Tibial artery (tissue), 4 donors: ENCODE results near the gene KIFBP.

Experiments
- DNase-seq, 2 donors: peaks; one replicate each; pipeline ENCODE4 v3.0.0-alpha.2; 2019
- H3K27ac ChIP-seq, 2 donors: fragments of 200-600 bp; sonication (generic) in 1 of 2; 1 replicate in 1 of 2; 2 replicates in 1 of 2; pipeline ENCODE4 v1.5.1; 2018 to 2019; ENCODE audit warnings: mild to moderate bottlenecking in 1 of 2
- H3K27me3 ChIP-seq, 2 donors: fragments of 200-600 bp; sonication (generic) in 1 of 2; one replicate each; pipeline versions ENCODE4 v1.5.1 to v1.6.0; 2016 to 2019
- H3K36me3 ChIP-seq, 3 donors: fragments of 200-600 bp; sonication (generic) in 2 of 3; one replicate each; pipeline ENCODE4 v1.5.1; 2016 to 2019; ENCODE audit warnings: mild to moderate bottlenecking in 2 of 3
- H3K4me1 ChIP-seq, 4 donors: fragments of 200-600 bp; sonication (generic) in 2 of 4; 1 replicate in 3 of 4; 2 replicates in 1 of 4; pipeline ENCODE4 v1.5.1; 2016 to 2019
- H3K4me3 ChIP-seq, 2 donors: fragments of 200-600 bp; sonication (generic) in 1 of 2; 1 replicate in 1 of 2; 2 replicates in 1 of 2; pipeline ENCODE4 v1.5.1; 2018 to 2019; ENCODE audit warnings: mild to moderate bottlenecking in 2 of 2
- H3K9me3 ChIP-seq, 3 donors: fragments of 200-600 bp; sonication (generic) in 1 of 3; one replicate each; pipeline ENCODE4 v1.5.1; 2016 to 2019
- CTCF ChIP-seq, 2 experiments: fragments of 200-600 bp in 1 of 2; fragments of 450-650 bp in 1 of 2; IDR thresholded peaks; one replicate each; pipeline ENCODE4 v1.5.1; 2017 to 2019; ENCODE audit warnings: antibody characterized with exemption in 2 of 2, mild to moderate bottlenecking in 1 of 2, moderate library complexity in 1 of 2
- intact Hi-C: fragments of 100-400 bp; cut with DNase I; formaldehyde crosslinking; loops from one replicate; pipeline ENCODE4 v1.15.0; 2023; ENCODE audit warnings: low total_unique reads

Gene KIFBP

DNA sequence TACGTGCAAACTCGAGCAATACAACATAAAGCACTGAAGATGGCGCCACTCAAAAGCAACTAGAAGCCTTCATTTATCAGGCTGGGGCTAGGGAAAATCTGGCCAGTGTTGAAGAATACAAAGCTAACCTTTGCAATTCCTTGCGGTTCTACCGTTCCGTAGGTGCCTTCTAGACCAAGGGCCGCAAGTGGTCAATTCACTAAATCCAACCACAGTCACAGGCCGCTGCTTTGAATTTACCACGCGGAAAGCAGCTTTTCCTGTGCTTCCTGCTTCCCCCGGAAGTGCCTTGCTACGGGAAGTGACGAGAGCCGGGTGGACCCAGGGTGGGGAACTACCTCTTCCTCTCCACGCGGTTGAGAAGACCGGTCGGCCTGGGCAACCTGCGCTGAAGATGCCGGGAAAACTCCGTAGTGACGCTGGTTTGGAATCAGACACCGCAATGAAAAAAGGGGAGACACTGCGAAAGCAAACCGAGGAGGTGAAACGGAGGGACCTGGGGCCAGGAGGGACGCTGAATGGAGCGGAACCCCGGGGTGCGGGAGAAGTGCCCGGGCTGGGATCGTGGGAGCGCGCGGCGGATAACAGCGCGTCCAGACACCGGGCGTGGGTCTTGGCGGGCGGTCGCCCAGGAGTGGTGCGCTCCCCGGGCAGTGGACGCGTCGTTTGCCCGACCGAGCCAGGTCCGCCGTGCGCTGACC is 32.6 kb upstream of the KIFBP start, which contains the start of gene DDX21:
Gene DDX21, plus strand, starts transcription at position 339 of the 701 bp plus-strand sequence. Its CDS starts 56 bp downstream, at position 395.
- Histone ChIP-seq H3K27me3 (no peaks in the 10 kb centered on the region), H3K9me3 (no peaks in the 10 kb centered on the region), H3K4me1 (peaks cover 0 to 30% (median 22%) of the 10 kb centered on the region in 4 donors), H3K36me3 (peaks cover 11 to 22% (median 11%) of the 10 kb centered on the region in 3 donors), H3K4me3 (peak within 1 kb of the TSS; percentile 70 to 85), H3K27ac (peak within 1 kb of the TSS; percentile 58 to 83)
- intact Hi-C loops: loop anchor here (5.0 kb wide), 1 partner anchor 141 kb away; no protein-coding TSS in a partner anchor
- DNase-seq: peak; percentile 88 to 92
- TF ChIP-seq CTCF (IDR thresholded peaks at IDR 0.05): peak; percentile 55 to 65

GRCh38 chr10:68957284-68957615 is 31.4 kb upstream of the KIFBP start:
- no peaks in the 10 kb centered on the region for H3K9me3 ChIP-seq
- H3K36me3 ChIP-seq: peaks cover 24 to 27% (median 24%) of the 10 kb centered on the region in 3 donors
- H3K27me3 ChIP-seq: no peaks in the 10 kb centered on the region
- H3K4me3 ChIP-seq: peak overlapping the region; percentile 70 to 85
- TF ChIP-seq CTCF (IDR thresholded peaks at IDR 0.05): no peak
- H3K27ac ChIP-seq: peak overlapping the region; percentile 58 to 83
- DNase-seq: no peak
- peaks cover 0 to 30% (median 22%) of the 10 kb centered on the region in 4 donors for H3K4me1 ChIP-seq
- intact Hi-C loops: loop anchor here (5.0 kb wide), 1 partner anchor 140 kb away; no protein-coding TSS in a partner anchor

GRCh38 chr10:68957654-68958053 is 30.9 kb upstream of the KIFBP start:
- Histone ChIP-seq H3K9me3 (no peaks in the 10 kb centered on the region), H3K4me1 (peaks cover 0 to 30% (median 22%) of the 10 kb centered on the region in 4 donors), H3K27ac (no peak overlapping the region), H3K27me3 (no peaks in the 10 kb centered on the region), H3K36me3 (peaks cover 28 to 29% (median 28%) of the 10 kb centered on the region in 3 donors), H3K4me3 (peak overlapping the region; percentile 70 to 85)
- intact Hi-C loops: loop anchor here (5.0 kb wide), 1 partner anchor 140 kb away; no protein-coding TSS in a partner anchor
- no peak for DNase-seq
- no peak for TF ChIP-seq CTCF (IDR thresholded peaks at IDR 0.05)

- peaks cover 0 to 27% (median 22%) of the 10 kb centered on the region in 4 donors for H3K4me1 ChIP-seq
- H3K27me3 ChIP-seq: no peaks in the 10 kb centered on the region
- no peak overlapping the region for H3K27ac ChIP-seq
- peaks cover 50 to 52% (median 50%) of the 10 kb centered on the region in 3 donors for H3K36me3 ChIP-seq
- H3K9me3 ChIP-seq: no peaks in the 10 kb centered on the region
- TF ChIP-seq CTCF (IDR thresholded peaks at IDR 0.05): no peak
- intact Hi-C loops: loop anchor here (5.0 kb wide), 1 partner anchor 137 kb away; no protein-coding TSS in a partner anchor
- no peak for DNase-seq
- no peak overlapping the region for H3K4me3 ChIP-seq
Measured at GRCh38 chr10:68959695-68960527, 28.7 kb upstream of the KIFBP start.

DNA sequence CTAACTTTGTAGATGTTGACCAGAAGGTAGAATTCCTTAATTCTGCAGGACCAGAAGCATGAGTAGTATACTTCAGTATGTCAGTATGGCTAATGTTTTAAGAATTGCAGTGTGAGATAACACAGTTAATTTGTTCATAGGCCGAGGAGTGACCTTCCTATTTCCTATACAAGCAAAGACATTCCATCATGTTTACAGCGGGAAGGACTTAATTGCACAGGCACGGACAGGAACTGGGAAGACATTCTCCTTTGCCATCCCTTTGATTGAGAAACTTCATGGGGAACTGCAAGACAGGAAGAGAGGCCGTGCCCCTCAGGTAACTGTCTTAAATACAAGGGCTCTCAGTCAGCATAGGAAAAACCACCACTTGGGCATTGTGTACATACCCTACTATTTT is 25.5 kb upstream of the KIFBP start:
- Histone ChIP-seq H3K27ac (no peak overlapping the region), H3K9me3 (no peaks in the 10 kb centered on the region), H3K4me3 (no peak overlapping the region), H3K36me3 (peaks cover 82 to 84% (median 82%) of the 10 kb centered on the region in 3 donors), H3K27me3 (no peaks in the 10 kb centered on the region), H3K4me1 (peaks cover 0 to 5% (median 2%) of the 10 kb centered on the region in 4 donors)
- intact Hi-C loops: no loop called here
- TF ChIP-seq CTCF (IDR thresholded peaks at IDR 0.05): no peak
- no peak for DNase-seq
